ENCODE results near the gene FRY.
"Not testable (repeated sequence)": the region's sequence is repeated elsewhere in the genome, so short reads cannot be mapped to it uniquely, and the experiment has no call there.

The FRY gene

DNA sequence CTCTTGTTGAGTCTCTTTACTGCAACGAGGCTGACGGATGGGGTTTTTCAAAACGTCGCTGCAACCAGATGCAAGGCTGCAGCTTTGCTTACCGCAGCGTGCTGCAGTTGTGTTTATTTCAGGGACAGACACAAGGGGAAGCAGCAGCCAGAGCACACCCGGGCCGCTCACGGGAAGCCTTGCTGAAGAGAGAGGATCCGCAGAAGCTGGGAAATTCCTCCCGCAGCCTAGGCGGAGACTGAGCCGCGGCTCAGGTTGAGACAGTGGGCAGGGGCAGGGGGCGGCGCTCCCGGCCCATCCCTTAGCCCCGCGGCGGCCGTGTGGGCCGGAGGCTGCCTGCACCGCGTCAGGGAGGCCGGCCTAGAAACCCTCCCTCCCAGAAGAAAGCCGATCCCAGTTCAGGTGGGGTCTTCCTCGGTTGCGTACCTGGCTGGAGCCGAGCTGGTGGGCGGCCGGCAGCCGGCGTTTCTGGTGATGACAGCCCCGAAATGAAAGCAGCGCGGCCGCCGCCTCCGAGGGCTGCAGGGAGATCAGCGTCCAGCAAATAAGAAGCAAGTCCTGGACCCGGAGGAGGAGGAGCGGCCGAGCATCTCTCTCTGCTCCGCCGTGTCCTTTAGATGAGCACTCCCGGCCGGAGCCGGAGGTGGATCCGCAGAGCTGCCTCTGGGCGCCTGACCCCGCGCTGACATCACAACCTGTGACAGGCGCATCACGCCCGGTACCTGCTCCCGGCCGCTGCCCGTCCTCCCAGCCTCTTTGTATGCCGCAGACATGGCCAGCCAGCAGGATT is at the start of gene FRY:
Gene FRY (plus strand): TSS at position 750 of the 790 bp plus-strand sequence. CDS start 22 bp downstream, at position 772.
- no peak for DNase-seq (ENCODE audit: low read depth, low spot score)

DNA sequence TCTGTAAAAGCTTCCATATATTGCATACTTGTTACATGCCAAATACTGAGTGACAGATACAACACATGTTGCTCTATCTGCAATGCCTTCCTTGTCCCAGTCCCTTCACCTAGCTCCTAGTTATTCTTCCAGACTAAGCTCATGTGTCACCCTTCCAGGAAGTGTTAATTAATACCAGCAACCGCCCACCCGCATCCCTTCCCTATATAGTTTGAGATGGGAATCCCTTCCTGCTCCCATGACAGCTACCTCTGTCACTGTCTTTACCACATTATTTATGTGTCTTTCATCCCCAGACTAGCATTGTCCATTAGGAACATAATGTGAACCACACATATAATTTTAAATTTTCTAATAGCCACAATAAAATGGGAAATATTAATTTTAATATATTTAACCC is 49.5 kb upstream of the FRY start:
- DNase-seq (ENCODE audit: low read depth, low spot score), result no peak
- peak overlapping the region; percentile 64 for H3K27ac ChIP-seq

More for the DNA sequence above, at the start of gene FRY:
- H3K27ac ChIP-seq, result peak within 1 kb of the TSS; percentile 55

DNA sequence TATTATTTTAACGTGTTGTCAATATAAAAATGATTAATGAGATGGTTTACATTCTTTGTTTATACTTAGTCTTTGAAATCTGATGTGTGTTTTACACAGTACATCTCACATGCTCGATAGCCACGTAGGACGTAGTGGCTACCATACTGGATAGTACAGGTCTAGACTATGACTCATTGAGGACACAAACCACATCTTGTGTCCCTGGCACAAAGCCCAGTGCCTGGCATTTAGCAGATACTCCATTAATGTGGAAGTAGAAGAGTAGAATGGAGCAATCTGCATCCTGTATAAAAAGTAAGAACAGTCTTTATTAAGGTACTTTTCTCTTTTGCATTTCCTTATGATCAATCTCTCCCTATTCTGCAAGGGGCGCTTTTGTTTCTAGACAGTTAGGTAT is 49.0 kb upstream of the FRY start:
- peak overlapping the region; percentile 64 for H3K27ac ChIP-seq
- DNase-seq (ENCODE audit: low read depth, low spot score), result peak; percentile 90

DNA sequence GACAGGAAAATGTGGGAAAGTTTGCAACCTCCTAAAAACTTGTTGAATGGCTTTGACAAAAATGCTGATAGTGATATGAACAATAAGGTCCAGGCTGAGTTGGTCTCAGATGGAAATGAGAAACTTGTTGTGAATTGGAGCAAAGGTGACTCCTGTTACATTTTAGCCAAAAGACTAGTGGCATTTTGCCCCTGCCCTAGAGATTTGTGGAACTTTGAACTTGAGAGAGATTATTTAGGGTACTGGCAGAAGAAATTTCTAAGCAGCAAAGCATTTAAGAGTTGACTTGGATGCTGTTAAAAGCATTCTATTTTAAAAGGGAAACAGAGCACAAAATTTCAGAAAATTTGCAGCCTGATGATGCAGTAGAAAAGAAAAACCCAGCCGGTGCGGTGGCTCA is 47.9 kb upstream of the FRY start:
- DNase-seq (ENCODE audit: low read depth, low spot score); H3K27ac ChIP-seq: not testable (repeated sequence)

DNA sequence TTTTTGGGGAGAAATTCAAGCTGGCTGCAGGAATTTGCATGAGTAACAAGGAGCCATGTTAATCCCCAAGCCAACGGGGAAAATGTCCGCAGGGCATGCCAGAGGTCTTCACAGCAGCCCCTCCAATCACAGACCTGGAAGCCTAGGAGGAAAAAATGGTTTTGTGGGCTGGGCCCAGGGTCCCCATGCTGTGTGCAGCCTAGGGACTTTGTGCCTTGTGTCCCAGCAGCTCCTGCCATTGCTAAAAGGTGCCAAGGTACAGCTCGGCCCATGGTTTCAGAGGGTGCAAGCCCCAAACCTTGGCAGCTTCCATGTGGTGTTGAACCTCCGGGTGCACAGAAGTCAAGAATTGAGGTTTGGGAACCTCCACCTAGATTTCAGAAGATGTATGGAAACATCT is 47.2 kb upstream of the FRY start:
- H3K27ac ChIP-seq; DNase-seq (ENCODE audit: low read depth, low spot score): not testable (repeated sequence)

DNA sequence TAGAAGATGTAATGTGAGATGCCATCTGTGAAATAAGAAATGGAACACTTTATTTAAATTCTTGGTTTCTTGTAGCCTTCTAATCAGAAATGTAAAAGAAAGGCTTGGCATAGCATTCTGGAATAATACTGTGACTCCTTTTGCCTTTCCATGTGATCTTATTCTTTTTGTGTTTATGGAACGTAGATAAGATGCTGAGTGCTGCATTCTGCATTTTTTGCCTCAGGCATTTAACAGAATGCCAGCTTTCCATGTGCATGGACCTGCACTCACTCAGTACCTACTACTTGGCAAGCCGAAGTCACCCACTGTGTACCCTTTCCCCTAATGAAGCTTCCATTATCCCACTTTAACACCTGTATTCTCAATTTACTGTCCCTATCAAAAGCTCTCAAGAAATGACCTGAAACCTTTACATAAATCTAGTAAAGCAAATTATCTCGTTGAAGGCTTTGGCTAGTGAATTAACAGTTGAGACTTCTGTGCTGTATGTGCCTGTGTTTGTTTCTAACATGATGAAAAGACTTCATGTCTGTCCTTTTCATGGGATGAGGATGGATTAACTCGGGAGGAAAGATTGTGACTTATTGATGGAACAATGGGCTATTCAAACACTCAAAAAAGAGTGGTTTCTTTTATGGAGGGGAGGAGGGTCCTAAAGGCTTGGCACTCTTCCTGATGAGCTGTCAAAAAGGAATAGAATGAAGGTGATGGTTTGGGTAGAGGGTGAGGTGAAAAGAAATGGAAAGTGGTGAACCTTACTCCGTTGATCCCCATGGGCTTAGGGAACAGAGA is 44.7 kb upstream of the FRY start:
- H3K27ac ChIP-seq, result no peak overlapping the region
- no peak for DNase-seq (ENCODE audit: low read depth, low spot score)

DNA sequence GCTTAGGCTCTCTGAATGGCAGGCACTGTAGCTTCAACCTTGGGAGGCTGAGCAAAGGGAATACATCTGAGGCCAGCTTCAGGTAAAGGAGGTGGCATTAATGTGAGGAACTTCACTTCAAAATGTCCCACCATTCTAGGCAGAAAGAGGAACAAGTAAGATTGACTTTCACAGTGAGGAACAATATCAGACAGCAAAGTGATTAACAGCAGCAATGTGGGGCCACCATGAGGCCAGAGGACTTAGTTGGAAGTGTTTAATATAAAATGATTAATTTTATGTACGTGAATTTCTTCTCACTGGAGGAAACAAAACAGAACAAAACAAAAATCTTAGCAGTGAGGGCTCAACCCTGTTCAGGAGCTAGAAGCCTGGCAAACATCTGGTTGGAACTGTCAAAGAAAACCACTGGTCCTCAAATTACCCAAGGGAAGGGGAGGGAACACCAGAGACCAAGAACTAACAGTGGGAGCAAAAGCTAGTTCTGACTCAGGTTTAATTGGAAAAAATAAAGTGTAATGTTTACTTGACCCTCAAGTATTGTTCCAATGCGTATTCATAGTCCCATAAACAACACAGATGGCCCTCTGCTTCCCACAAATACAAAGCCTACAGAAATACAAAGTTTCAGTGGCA is 43.9 kb upstream of the FRY start:
- no peak for DNase-seq (ENCODE audit: low read depth, low spot score)
- no peak overlapping the region for H3K27ac ChIP-seq

DNA sequence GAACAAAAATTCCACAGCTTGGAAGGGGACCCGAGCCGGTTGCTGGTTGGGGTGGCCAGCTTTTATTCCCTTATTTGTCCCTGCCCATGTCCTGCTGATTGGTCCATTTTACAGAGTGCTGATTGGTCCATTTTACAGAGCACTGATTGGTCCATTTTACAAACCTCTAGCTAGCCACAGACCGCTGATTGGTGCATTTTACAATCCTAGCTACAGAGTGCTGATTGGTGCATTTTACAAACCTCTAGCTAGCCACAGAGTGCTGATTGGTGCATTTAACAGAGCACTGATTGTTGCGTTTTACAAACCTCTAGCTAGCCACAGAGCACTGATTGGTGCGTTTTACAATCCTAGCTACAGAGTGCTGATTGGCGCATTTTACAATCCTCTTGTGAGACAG is 37.2 kb upstream of the FRY start:
- H3K27ac ChIP-seq; DNase-seq (ENCODE audit: low read depth, low spot score): not testable (repeated sequence)

DNA sequence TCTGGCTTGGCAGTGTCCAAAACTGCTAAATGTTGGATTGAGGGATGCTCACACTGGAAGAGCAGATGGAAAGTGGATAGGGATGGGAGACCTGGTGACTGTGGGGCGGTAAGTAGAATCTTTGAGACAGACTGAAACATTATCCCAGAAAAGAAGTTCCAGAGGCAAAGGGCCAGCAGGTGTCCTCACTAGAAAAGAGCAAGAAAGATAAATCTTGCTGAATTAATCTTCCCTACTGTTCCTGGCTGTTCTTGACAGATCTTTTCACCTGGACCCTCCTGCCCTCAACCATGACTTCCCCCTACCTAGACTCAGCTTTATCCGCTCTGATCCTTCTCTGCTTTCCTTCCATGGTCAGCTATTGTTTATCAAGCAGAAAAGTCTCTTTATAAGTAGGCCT is 35.0 kb upstream of the FRY start:
- no peak for DNase-seq (ENCODE audit: low read depth, low spot score)
- H3K27ac ChIP-seq, result no peak overlapping the region

DNA sequence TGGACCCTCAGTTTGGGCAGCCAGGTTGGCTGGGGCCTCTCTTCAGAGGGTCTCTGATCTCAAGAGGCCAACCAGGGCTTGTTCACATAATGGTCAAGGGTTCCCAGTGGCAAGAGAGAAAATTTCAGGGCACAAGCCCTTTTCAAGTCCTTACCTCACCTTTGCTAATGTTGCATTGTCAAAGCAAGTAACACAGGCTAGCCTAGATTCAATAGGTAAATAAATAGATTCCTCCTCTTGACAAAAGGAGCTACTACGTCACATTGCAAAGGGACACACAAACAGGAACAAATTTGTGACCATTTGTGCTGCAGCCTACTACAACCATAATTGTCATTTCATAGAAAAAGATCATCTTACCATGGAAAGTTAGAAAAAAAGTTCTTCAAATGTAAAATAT is 33.9 kb upstream of the FRY start:
- no peak overlapping the region for H3K27ac ChIP-seq
- no peak for DNase-seq (ENCODE audit: low read depth, low spot score)

DNA sequence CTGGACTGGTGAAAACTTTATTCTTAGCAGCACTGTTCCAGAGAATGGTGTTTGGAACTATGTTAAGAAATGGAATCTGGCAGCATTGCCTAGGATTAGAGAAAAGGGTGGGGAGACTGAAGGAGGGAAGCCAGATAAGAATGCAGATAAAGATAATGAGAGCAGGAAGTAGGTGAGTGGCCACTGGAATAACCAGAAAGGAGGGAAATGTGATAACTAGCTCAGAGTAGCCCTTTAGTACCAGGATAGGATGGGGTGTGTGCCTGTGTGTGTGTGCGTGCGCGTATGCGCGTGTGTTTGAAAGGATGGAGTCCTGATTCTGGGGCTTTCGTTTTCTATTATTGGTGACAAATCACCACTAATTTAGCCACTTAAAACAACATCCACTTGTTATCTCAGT is 33.4 kb upstream of the FRY start:
- H3K27ac ChIP-seq, result no peak overlapping the region
- DNase-seq (ENCODE audit: low read depth, low spot score), result no peak

DNA sequence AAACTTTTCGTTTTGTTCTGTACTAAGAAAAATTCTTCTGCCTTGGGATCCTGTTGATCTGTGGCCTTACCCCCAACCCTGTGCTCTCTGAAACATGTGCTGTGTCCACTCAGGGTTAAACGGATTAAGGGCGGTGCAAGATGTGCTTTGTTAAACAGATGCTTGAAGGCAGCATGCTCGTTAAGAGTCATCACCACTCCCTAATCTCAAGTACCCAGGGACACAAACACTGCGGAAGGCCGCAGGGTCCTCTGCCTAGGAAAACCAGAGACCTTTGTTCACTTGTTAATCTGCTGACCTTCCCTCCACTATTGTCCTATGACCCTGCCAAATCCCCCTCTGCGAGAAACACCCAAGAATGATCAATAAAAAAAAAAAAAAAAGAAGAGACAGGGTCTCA is 30.8 kb upstream of the FRY start:
- H3K27ac ChIP-seq; DNase-seq (ENCODE audit: low read depth, low spot score): not testable (repeated sequence)

DNA sequence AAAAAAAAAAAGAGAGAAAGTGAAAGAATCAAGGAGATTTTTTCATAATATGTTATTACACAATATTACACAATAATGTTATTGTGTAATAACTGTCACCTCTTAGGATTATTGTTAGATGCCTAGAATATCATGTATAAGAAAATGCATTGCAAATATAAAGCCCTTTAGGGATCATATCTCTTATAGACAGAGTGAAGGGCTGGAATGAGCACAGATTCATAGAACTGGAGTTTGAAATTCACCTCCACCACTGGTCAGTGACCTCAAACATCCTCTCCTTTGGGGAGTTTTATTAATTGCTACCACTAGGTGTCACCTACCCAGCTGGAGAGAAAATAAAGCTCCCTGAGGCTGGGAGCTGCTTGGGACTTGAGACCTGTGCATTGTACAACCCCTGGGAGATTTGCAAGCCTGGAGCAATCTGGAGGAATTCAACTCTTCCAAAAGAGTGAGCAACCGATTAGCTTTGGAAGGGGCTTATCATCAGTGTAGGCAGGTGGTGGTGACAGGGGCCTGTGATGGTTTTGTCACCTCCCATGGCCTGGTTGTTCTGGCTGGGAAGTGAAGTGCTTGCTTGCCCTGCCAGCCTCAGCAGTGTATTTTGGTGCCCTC is 30.3 kb upstream of the FRY start:
- no peak for DNase-seq (ENCODE audit: low read depth, low spot score)
- H3K27ac ChIP-seq, result no peak overlapping the region

DNA sequence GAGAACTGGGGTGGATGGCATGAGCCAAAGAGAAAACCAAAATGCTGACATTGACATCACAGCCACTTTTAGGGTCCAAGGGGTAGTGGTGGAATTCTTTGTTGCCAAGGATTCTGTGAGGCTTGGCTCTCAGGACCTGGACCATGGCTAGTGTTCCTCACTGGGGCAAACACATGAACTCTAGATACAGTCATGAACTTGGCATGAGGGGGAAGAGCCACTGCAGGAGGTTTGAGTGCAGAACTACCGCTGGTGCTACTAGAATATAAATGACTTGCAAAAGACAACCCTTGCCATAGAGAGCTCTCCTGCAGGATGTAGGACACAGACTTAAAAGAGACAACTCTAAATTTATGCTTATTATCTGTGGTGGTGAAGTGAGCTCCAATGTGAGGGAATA is 29.8 kb upstream of the FRY start:
- no peak overlapping the region for H3K27ac ChIP-seq
- DNase-seq (ENCODE audit: low read depth, low spot score), result no peak

DNA sequence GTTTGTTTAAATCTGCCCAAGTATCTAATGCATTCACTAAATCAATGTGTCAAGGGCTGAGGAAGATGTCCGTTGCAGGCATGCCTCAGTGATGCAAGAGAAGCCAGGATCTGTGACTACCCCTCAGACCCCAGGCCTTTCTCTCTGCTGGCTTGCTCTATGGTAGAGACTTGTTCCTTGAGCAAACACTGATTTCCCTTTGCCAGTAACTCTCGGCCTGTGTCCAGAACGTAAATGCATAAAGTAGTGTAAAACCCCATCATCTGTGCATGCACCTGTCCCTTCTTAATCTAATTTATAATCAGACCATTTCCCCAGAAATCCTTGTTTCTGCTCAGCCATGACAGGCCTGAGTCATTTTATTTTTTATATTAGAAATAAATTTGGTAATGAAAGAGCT is 28.7 kb upstream of the FRY start:
- no peak for DNase-seq (ENCODE audit: low read depth, low spot score)
- no peak overlapping the region for H3K27ac ChIP-seq

DNA sequence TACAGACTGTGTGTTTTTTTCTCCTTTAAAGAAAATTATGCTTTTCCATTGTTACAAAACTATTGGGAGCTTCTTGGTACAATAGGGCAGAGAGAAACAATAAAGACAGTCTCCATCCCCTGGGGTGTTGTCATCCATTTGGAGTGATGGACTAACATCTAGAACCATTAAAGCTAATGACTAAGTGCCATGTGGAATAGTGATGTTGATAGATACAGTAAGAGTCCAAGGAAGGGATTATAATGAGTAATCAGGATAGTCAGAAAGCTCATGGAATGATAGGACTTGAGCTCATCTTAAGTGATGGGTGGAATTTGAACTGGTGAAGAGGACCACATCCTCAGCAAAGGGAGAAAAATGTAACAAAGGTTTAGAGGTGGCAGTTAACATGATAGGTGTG is 24.1 kb upstream of the FRY start:
- H3K27ac ChIP-seq, result no peak overlapping the region
- DNase-seq (ENCODE audit: low read depth, low spot score), result no peak

DNA sequence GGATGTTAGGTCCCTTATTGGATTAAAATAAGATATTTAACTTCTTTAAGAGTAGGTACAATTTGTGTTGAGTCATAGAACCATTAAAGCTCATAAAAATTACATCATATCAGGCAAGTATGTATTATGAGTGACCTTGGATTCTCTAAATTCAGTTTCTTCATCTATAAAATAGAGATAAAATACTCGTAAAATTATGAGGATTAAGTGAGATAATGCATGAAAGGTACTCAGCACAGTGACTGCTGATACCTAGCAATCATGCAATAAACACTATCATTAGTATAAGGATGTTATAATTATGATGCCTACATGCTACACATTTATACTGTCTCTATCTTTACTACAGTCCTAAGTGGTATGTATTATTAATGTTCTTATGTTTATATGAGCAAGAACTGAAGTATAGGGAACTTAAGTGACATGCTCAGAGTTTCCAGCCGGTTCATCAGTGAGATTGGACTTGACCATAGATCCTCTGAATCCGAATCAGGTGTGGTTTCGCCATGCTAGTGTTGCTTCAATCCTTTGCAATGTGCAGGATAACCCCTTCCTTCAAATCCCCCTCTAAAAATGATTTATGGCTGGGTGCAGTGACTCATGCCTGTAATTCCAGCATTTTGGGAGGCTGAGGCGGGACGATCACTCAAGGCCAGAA is 22.9 kb upstream of the FRY start:
- no peak overlapping the region for H3K27ac ChIP-seq
- no peak for DNase-seq (ENCODE audit: low read depth, low spot score)

DNA sequence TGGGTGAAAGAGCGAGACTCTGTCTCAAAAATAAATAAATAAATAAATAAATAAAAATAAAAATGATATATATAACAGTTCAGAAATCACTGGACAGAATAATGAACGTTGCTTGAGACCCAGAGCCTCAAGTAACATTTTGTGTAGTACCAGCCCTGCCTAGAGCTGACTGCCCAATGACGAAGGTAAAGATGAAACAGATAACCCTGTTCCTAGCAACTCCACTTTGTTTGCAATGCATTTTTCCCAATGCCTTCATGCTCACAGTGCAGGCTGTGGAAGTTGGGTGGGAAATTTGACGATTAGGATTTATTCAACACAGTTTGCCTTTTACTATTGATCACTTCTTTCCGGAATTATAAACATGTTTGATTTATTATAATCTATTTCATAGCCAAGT is 22.2 kb upstream of the FRY start:
- no peak overlapping the region for H3K27ac ChIP-seq
- no peak for DNase-seq (ENCODE audit: low read depth, low spot score)

DNA sequence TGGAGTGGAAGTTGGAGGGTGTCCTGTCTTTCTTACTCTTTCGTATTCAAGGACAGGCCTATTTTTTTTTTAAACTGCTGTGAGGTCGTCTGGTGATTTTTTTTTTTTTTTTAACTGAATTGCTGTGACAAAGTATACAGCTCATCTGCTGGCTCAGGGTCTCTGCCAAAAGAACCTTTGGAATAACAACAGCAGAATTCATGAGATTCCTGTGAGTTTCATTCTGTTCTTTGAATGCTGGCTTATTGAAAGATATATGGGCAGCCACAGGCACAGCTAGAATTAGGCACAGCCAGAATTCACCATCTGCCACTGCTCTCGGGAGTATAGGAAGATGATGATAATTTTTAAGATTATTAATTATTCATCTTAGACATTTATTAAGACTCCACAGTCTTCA is 21.4 kb upstream of the FRY start:
- no peak overlapping the region for H3K27ac ChIP-seq
- DNase-seq (ENCODE audit: low read depth, low spot score), result no peak

DNA sequence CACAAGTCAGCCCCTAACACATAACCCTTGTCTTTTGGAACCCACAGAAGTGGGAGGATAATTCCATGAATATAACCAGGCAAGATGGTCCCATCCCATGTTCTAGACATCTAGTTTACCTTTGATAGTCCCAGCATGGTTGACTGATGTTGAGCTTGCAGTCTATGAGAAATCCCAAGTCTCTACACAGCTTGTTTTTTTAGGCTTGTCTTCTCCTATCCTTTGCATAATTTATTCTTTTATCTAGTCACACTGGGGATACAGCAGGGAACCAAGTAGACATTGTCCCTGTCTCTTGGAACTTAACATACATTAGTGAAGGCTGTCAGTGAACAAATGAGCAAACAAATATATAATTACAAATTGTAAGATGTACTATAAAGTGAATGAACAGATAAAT is 19.6 kb upstream of the FRY start:
- H3K27ac ChIP-seq, result no peak overlapping the region
- no peak for DNase-seq (ENCODE audit: low read depth, low spot score)

All from epithelial cell of prostate (primary cell).